Stimulated activated naive CD4-positive, alpha-beta T cell treated with Interleukin-2 at 50 U/mL for 16 hours (primary cell): ENCODE measurements around the gene PKMYT1.
A peak's percentile ranks its signal among the peaks of the same experiment; 100 is the strongest.

Experiments
- DNase-seq: peaks from one replicate; lab custom pipeline; 2025; lab: John Stamatoyannopoulos, UW

Gene PKMYT1

DNA sequence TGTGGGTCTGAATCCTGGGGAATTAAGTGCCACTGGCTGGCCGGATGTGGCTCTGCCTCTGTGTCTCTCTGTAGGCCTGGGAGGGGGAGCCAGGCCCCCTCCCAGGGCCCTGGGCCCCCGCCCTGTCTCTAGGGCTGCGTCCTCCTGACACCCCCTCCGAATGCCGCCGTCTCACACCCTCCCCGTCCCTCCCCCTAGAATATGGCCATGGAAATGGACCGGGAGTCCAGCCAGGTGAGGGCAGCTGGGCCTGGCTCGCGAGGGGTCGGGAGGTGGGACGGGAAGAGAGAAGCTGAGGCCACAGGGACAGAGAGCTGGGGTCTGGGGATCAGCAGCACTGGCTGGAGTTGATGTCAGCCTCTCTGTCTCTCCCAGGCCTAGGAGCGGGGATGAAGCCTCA lies 16.1 kb upstream of the PKMYT1 start:
- no peak for DNase-seq

DNA sequence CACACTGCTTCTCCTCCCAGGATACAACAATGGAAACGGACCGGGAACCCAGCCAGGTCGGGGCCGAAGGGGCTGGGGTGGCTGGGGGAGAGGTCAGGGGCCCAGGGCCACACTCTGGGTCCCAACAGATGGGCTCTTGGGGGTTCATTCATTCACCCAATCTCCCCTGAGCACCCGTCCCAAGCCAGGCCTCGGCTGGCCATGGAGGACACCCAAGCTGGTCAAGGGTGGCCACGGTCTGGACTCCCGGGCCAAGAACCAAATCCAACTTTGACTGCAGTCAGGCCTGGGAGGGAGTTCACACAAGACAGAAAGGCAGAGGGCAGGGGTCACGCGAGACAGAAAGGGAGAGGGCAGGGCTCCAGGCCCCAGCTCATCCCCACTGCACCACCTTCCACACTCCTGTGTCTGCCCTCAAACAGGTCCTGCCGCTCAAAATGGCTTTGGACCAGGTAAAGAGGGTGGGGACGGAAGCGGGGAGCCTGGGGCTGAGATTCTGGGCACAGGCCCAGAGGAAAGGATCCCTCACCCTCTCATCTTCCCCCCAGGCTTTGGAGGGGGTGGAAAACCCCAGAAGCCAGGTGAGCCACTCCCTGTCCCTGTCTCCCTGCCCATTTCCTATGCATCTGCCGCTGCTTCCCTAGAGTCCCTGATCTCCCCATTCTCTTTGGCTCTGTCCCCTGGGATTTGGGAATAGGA lies 12.3 kb upstream of the PKMYT1 start:
- no peak for DNase-seq

DNA sequence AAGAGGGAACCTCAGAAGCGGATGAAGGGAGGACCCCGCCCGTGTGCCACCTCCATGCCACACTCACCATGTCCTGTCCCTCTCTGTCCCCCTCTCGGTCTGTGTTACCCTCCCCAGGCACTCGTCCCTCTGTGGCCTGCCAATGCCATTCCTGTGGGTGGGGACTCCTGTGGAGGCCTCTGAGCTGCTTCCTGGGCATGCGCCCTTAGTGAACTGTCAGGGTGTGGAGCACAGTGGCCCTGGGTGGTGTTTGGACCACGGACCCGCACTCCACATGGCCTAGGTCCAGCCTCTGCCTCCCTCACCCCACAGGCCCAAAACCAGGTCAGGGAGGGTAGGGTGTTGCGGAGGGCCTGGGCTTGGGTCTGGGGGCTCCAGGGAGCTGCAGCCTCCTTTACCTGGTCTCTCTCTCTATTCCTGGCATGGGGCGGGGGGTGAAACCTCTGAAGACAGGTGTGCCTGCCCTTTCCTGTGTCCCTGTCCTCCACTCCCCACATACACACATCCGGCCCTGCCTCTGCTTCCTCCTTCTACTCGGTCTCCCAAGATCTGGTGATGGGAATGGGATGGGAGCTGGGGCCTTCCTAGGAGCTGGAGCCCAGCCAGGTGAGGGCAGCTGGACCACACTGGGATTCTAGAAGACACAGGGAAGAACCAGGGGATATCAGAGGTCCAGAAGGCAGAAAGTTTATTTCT lies 11.5 kb upstream of the PKMYT1 start:
- no peak for DNase-seq

DNA sequence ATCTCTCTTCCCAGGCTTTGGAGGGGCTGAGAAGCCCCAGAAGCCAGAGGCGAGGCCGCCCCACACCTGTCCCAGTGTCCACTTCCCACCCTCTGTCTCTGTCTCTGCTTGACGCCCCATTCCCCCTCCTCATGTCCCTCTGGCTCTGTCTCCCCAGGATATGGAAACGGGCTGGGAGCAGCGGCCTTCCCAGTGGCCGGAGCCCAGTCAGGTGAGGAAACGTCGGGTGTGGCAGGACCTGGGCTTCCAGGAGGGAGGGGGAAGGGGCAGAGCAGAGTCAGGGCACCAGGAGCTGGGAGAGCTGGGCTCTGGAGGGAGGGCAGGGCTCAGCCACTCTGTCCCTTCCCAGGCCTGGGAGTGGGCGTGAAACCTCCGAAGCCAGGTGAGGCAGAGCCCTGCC lies 10.6 kb upstream of the PKMYT1 start:
- DNase-seq, result no peak

DNA sequence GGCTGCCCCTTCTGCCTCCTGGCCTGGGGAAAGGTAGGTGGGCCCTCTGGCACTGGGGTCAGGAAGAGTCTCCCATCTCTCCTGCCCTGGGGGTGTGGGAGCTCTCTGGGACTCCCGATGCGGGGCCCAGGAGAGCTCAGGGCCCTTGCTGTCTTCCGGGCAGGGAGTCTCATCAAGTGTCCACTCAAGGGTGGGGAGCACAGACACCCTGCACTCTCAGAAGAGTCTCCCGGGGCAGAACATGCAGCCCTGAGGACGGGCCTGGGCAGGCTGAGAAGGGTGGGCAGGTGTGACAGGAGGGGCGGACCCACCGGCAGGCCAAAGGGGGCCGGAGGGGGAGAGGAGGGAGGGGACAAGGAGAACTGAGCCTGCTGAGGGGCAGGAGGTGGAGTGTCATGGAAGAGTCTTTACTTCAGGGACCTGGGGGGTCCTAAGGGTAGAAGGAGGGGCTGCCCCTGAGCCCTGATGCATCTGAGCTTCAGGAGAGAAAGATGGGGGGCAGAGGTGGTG lies 8.4 kb upstream of the PKMYT1 start:
- no peak for DNase-seq

DNA sequence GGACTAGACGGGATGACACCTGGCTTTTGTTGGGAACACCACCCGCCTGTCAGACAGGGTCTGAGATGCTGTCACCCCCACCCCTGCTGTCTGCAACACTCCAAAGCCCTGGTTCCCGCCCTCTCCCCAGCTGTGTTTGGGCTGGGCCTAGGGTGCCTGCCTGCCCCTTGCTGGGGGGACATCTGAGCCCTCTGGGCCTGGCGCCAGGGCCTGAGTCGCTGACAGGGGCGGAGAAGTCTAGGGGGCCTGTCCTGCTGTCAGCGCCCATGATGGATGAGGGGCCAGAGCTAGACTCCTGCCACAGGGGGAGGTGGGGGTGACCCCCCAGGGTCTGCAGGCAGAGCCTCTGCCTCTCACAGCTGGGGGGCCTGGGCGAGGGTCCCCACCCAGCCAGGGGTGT lies 7.6 kb upstream of the PKMYT1 start:
- DNase-seq, result no peak

DNA sequence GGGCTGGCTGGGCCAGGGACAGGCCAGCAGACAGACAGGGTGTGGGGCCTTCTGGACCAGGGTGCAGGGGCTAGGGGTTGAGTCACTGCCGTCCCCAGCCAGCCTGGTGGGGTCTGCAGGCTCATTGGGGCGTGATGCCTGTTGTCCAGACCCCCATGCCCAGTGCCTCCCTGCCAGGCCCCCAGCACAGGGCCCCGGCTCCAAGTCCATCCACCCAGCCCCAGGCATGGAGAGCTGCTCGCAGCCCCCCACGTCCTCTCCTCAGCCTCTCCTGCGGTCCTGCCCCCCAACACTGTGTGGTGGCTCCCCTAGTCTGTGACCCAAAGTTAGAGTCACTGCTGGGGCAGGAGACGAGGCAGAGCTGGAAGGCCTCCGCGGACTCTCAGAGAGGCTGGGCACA lies 7.0 kb upstream of the PKMYT1 start:
- no peak for DNase-seq

DNA sequence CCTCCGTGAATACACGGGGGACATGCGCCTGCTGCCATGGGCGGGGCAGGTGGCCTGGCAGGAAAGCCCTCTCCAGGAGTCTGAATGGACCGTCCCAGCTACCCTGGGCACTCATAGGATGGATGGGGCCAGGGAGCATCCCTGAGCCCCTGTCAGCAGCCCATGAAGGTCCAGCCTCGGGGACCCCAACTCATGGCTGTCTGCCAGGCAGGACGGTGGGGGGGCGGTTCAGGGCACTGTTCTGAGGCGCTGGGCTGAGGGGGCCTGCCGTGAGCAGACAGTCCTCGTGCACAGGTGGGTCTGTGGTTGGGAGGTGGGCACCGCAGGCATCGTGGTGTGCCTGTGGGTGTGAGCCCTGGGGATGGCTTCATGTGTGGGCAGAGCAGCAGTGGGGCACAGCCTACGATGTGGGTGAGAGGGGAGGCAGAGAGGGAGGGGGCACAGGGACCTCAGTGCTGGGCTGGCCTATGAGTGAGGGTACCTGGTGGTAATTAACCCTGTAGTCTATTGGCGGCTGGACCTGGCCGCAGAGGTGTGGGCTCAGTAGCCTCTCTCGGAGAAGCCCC lies 6.5 kb upstream of the PKMYT1 start:
- no peak for DNase-seq

DNA sequence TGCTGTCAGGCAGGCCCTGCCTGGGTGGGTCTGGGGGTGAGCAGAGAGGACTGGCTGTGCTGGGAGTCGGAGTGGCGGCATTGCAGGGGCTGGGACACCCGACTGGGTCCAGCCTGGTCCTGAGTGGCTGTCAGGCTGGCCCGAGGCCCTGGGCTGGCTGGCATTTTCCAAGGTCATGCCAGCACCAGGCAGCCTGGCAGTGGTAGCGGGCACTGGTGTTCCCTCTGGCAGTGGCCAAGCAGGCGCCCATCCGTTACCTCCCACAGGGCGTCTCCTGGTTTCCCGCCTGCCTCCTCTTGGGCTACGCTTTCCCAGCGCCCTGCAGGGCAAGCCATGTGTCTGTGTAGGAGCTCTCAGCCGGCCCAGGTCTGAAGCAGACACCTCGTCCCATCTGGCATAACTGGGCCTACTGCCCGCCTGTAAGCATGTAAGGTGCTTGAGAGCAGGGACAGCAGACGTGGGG lies 5.7 kb upstream of the PKMYT1 start:
- DNase-seq, result no peak

DNA sequence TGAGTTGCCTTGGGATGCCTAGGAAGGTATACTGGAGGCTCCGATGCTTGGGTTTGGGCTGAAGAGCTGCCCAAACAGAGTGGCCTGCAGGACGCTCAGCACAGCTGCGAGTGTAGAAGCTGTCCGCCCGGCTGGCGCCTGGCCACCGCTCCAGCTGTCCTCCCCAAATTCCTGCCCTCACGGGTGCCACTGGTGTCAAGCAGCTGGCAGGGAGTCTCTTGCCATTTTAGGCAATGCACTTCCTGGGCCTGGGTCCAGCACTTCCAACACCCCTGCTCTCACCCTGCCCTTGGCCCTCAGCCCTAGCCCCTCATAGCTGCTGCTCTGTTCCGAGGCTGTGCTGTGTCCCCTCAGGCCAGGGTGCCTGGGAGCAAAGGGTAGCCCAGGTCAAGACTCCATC lies 5.2 kb upstream of the PKMYT1 start:
- DNase-seq, result no peak

DNA sequence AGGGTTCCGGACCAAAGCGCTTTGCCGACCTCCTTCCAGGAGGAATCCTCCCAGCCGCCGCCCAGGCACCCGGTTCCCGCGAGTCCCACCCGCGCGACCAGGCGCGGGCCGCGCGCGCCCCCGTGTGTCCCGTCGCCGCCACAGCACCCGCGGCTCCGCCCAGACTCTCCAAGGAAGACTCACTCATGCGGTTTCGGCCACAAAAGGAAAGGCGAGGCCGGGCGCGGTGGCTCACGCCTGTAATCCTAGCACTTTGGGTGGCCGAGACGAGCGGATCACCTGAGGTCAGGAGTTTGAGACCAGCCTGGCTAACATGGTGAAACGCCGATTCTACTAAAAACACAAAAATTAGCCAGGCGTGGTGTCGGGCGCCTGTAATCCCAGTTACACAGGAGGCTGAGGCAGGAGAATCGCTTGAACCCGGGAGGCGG lies 3.5 kb upstream of the PKMYT1 start:
- peak; percentile 58 for DNase-seq

DNA sequence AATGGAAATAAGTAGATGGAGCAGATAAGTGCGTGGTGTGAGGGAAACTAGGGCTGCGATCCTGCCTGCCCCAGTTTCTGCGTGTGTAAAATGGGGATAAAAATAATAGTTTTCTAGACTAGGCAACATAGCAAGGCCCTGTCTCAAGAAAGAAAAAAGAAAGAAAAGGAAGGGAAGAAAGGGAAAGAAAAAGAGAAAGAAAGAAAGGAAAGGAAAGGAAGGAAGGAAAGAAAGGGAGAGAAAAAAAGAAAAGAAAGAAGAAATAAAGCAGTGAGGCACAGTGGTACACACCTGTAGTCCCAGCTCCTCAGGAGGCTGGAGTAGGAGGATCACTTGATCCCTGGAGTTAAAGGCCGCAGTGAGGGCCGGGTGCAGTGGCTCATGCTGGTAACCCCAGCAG lies 2.2 kb upstream of the PKMYT1 start:
- DNase-seq, result no peak

DNA sequence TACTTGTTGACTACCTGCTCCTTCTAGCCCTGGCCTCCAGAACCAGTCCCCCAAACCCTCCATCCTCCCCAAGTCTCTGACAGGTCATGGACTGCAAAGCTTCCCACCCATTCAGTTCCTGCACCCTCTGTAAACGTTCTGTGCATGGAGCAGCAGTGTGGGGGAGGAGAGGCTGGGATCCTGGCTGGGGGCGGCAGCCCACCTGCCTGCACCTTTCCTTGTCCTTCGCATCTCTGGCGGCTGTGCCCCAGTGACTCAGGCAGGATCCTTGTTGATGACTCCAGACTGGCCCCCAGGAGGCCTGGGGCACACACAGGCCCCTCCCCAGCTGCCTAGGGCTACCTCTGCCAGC lies 1.6 kb upstream of the PKMYT1 start:
- DNase-seq, result no peak

DNA sequence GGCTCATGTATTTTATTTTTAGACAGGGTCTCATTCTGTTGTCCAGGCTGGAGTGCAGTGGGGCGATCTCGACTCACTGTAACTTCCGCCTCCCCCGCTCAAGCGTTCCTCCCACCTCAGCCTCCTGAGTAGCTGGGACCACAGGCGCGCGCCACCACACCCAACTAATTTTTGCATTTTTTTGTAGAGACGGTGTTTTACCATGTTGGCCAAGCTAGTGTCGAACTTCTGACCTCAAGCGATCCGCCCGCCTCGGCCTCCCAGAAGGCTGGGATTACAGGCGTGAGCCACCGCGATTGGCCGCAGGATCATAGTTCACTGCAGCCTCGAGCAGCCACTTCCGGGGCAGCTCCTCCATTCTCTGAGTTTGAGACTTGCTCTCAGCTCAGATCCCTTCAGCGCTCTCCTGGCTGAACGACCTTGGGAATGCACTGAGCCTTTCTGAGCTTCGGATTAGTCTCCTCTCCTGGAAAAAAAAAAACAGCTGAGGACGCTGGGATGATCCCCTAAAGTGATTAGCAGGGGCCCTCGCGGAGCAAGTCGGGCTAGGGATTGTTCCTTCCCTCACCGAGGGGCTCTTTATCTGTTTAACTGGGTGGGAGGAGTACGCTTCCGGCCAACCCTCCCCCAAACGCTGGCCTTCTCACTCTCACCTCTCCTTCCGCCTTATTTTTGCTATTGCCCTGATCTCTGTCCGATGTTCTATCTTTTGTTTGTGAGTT lies 1.1 kb upstream of the PKMYT1 start:
- no peak for DNase-seq

DNA sequence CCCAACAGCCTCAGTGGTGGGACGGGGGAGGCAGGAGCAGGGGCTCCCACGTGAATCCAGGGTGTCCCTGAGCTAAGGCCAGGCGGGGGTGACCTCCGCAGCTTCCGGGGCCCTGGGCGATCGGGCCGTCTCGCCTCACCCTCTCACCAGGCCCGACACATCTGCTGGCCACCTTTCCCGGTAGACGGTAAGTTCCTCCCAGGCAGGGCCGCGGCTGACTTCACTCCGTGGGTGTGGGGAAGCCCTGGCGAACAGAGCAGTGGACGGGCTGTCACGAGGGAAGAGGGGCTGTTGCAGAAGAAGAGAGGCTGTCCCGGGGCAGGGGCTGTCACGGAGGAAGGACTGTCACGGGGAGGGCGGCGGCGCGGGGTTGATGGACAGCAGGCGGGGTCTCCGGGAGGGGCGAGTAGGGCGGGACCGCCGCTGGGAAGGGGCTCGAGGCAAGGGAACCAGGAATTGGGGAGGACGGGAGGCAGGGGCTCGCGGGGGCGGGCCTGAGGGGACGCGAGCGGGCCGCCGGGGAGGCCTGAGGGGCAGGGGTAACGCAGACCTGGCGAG lies 498 bp downstream of the PKMYT1 start:
- no peak for DNase-seq

DNA sequence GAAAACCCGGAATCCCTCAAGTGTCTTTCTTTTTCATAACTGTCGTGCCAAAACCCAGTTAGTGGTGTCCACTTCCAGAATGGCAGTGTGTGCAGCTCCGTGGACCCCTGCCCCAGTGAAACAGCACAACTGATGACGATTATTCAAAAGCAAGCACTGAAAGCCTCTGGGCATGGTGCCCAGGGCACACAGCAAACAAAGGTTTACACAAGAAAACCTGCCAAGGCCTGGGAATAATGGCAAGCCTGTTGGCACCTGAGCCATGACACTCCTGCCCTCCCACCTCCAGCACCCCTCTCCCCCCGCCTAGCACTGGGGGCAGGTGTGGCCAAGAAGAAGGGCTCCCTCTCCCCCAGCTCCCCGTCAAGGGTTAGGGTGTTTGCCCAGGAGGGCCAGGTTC lies 2.8 kb downstream of the PKMYT1 start:
- no peak for DNase-seq

DNA sequence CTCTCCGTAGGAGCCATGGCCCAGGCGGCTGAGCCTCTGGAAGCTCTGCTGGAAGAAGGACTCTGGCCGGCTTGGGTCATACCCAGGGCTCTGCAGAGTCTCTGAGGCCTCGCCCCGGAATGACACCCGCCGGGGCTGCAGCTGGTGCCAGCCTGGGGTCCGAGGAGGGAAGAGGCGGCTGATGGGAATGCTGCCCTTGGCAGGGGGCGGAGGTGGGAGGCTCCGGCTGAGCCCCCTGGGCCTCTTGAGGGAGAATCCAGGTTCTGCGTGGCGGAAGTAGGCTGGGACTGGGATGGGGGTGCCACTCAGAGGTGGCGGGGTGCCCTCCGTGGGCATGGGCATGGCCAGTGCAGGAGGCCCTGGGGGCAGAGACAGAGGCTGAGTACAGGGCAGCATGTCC lies 3.6 kb downstream of the PKMYT1 start:
- DNase-seq, result no peak

DNA sequence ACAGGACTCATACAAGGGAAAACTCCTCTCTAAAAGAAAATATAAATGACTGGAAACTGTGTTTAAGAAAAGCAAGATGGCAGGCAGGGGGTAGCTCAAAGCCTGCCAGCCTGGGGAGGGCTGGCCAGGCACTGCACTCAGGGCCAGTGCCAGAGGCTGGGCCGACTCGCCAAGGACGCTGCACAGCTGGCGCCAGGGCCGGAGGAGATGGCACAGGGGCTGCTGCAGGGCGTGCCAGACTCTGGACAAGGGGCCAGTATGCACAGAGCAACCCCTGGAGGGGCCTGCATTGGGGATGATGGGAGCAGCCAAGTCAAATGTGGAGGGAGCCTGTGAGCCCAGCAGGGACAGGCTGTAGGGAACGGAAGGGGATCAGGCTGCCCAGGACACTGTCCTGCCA lies 4.0 kb downstream of the PKMYT1 start:
- DNase-seq, result no peak

DNA sequence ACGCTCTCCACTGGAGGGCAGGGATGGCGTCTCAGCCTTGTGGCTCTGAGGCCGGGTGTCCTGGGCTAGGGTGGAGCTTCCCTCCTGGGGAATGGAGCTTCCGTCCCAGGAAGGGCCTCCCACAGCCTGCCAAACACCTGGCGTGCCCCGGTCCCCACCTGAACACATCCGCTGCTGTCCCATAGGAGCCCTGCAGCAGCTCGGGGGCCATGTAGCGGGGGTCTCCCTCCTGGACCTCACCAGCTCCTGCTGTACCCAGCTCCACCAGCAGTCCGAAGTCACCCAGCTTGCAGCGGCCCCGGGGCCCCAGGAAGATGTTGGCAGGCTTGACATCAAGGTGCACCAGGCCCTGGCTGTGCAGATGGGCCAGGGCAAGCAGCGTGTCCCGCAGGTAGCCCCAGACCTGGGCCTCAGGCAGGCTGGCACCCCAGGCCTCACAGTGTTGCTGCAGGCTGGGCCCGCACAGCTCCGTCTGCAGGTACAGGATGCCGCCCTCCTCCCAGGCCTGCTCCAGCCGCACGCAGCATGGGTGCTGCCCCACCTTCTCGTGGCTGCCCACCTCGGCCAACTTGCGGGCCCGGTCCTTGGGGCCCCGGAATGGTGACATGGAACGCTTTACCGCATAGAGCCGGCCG lies 5.0 kb downstream of the PKMYT1 start:
- no peak for DNase-seq

DNA sequence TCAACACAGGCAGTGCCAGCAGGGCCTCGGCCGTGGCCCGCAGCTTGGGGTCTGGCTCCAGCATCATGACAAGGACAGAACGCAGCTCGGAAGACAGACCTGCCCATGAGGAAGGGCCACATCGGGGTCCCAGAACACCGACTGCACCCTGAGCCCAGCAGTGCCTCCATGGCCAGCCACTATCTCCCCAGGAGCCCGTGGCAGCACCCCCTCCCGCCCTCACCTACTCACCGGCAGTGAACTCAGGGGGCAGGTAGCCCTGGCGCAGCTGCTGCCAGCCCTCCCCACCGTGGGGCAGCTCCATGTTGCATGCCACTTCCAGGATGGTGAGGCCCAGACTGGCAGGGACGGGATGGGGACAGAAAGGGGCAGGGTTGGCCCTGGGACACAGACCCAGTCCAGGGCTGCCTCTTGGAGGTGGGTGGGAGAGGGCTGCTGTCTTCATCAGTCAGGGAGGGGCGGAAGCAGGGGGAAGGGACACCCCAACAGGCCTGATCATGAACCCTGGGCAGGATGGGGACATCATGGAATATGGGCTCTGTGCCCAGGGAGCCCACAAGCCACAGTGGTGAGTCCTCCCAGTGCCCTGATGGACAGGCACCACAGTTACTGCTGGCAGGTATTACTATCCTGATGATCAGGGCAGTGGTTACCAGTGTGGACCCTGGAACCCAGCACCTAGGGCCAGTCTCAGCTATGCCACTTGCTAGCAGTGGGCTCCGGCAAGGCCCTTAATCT lies 5.8 kb downstream of the PKMYT1 start:
- no peak for DNase-seq

DNA sequence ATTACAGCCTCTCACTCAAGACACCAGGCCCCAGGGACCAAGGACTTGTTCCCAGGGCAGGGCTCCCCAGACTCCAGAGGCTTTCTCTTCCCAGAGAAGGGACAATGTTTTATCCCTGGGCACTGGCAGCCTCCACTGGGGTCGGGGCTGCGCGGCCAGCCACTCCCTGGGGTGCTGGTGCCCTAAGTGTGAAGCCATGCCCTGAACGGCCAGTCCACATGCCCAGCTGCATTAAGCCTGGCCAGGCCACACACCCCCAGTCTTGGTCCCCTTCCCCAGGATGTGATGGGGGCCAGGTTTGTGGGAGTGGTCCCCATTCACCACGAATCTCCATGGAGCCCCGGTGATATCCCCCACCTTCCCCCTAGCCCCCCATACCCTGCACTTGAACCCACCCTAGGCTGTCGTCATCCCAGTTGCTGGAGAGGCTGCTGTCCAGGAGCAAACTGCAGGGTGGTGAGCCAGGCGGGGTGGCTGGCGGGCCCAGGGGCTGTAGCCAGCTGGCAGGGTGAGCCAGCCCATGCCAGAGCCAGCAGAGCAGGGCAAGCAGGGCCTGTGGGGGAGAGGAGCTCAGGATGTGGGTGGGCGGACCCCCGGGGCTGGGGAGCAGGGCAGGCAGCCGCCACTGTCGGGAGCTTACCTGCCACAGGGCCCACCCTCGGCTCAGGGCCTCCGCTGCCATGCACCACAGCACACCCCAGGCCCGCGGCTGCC lies 6.5 kb downstream of the PKMYT1 start:
- no peak for DNase-seq
